ENCODE data around the gene TMEM223.
A peak's percentile ranks its signal among the peaks of the same experiment; 100 is the strongest.

DNA sequence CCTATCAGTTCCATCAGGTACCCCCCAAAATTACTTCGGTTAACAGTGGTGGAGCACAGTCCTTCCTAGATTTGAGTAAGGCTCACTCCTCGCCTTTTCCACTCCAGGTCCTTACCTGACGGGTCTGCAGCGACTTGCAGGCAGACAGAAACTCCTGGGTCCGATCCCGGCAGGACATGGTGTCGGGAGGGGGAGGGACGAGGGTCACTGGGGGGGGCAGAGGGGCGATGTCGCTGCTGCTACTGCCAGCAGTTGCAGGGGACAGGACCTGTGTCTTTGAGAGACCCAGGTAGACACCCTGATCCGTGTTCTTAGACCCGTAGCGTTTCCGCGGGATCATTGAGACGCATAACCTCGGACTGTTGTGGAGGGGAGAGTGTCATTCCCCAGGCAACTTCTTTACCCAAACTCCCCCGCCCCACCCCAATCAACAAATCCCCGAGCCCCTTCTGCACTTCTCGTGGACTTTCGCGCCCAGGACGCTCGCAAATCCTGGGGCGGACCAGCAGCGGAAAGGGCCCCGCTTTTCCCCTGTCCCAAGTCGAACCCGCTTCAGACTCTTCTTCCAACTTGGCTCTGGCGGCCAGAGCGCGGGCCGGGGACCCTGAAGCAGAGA is 39.2 kb upstream of the TMEM223 start:
- TF ChIP-seq, protein P1, sequence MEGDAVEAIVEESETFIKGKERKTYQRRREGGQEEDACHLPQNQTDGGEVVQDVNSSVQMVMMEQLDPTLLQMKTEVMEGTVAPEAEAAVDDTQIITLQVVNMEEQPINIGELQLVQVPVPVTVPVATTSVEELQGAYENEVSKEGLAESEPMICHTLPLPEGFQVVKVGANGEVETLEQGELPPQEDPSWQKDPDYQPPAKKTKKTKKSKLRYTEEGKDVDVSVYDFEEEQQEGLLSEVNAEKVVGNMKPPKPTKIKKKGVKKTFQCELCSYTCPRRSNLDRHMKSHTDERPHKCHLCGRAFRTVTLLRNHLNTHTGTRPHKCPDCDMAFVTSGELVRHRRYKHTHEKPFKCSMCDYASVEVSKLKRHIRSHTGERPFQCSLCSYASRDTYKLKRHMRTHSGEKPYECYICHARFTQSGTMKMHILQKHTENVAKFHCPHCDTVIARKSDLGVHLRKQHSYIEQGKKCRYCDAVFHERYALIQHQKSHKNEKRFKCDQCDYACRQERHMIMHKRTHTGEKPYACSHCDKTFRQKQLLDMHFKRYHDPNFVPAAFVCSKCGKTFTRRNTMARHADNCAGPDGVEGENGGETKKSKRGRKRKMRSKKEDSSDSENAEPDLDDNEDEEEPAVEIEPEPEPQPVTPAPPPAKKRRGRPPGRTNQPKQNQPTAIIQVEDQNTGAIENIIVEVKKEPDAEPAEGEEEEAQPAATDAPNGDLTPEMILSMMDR (IDR thresholded peaks at IDR 0.05): no peak
- TF ChIP-seq POLR2AphosphoS5 (IDR thresholded peaks at IDR 0.05; ENCODE audit: low read depth, low read length) (no peak), SIN3A (IDR thresholded peaks at IDR 0.05; ENCODE audit: borderline replicate concordance, insufficient read depth, low read depth, low read length) (0 out of 2 replicates have a peak, but pooled peaks have one; percentile 53), TCF7L2 (IDR thresholded peaks at IDR 0.05; ENCODE audit: low read depth, low read length) (no peak)
- TF ChIP-seq, protein P2, sequence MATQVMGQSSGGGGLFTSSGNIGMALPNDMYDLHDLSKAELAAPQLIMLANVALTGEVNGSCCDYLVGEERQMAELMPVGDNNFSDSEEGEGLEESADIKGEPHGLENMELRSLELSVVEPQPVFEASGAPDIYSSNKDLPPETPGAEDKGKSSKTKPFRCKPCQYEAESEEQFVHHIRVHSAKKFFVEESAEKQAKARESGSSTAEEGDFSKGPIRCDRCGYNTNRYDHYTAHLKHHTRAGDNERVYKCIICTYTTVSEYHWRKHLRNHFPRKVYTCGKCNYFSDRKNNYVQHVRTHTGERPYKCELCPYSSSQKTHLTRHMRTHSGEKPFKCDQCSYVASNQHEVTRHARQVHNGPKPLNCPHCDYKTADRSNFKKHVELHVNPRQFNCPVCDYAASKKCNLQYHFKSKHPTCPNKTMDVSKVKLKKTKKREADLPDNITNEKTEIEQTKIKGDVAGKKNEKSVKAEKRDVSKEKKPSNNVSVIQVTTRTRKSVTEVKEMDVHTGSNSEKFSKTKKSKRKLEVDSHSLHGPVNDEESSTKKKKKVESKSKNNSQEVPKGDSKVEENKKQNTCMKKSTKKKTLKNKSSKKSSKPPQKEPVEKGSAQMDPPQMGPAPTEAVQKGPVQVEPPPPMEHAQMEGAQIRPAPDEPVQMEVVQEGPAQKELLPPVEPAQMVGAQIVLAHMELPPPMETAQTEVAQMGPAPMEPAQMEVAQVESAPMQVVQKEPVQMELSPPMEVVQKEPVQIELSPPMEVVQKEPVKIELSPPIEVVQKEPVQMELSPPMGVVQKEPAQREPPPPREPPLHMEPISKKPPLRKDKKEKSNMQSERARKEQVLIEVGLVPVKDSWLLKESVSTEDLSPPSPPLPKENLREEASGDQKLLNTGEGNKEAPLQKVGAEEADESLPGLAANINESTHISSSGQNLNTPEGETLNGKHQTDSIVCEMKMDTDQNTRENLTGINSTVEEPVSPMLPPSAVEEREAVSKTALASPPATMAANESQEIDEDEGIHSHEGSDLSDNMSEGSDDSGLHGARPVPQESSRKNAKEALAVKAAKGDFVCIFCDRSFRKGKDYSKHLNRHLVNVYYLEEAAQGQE (IDR thresholded peaks at IDR 0.05; ENCODE audit: insufficient read depth in 1 of 2, low read depth in 2 of 2, low read length in 1 of 2): no peak

All from Panc1 (cell line).